Right atrium auricular region (tissue), 2 donors: ENCODE results near the gene DMPK. TPM values are rescaled to one million over a fixed set of nuclear protein-coding genes. Genes with fewer than 3 reads are reported as not detected.

Source experiments
- DNase-seq: peaks from one replicate; pipeline ENCODE4 v3.0.0-alpha.2; 2019; ENCODE audit warnings: low spot score
- H3K27ac ChIP-seq, 2 donors: fragments of 200-600 bp; sonication (generic); 1 replicate in 1 of 2; 2 replicates in 1 of 2; pipeline ENCODE4 v1.5.1; 2016 to 2019
- H3K27me3 ChIP-seq, 2 donors: fragments of 200-600 bp; sonication (generic); one replicate each; pipeline versions ENCODE4 v1.5.1 to v1.6.0; 2017 to 2019
- H3K36me3 ChIP-seq: fragments of 200-600 bp; sonication (generic); one replicate; pipeline ENCODE4 v1.5.1; 2016
- H3K4me1 ChIP-seq, 2 donors: fragments of 200-600 bp; sonication (generic); one replicate each; pipeline versions ENCODE4 v1.5.1 to v1.6.0; 2017 to 2019
- H3K4me3 ChIP-seq, 2 donors: fragments of 200-600 bp; sonication (generic); 1 replicate in 1 of 2; 2 replicates in 1 of 2; pipeline ENCODE4 v1.5.1; 2017 to 2019; ENCODE audit warnings: mild to moderate bottlenecking in 1 of 2, moderate library complexity in 1 of 2
- H3K9me3 ChIP-seq, 2 donors: fragments of 200-600 bp; sonication (generic); one replicate each; pipeline ENCODE4 v1.5.1; 2019
- CTCF ChIP-seq, 2 donors: fragments of 200-600 bp; sonication (generic); IDR thresholded peaks; one replicate each; pipeline ENCODE4 v1.5.1; 2019; ENCODE audit warnings: antibody characterized with exemption in 2 of 2
- total RNA-seq, 2 donors: library from RNA; depleted of rRNA; stranded (reverse); fragments of >200 nt; gene quantifications; one replicate each; pipeline ENCODE4 v1.1.0, GENCODE V29; 2016

The DMPK gene
- total RNA-seq, 2 donors from 2014 or later, result 107 to 214 TPM

- no peak for TF ChIP-seq CTCF (IDR thresholded peaks at IDR 0.05)
- Histone ChIP-seq H3K36me3 (peaks cover 75% of the 10 kb centered on the region), H3K27me3 (no peaks in the 10 kb centered on the region), H3K4me3 (no peak overlapping the region), H3K4me1 (no peaks in the 10 kb centered on the region), H3K27ac (no peak overlapping the region), H3K9me3 (no peaks in the 10 kb centered on the region)
- no peak for DNase-seq
Observed at GRCh38 chr19:45822716-45823115, 40.4 kb upstream of the DMPK start.

GRCh38 chr19:45821570-45821969 is 39.3 kb upstream of the DMPK start:
- Histone ChIP-seq H3K27me3 (no peaks in the 10 kb centered on the region), H3K36me3 (peaks cover 63% of the 10 kb centered on the region), H3K9me3 (no peaks in the 10 kb centered on the region), H3K4me3 (no peak overlapping the region), H3K4me1 (peaks cover 0 to 5% of the 10 kb centered on the region in 2 donors), H3K27ac (no peak overlapping the region)
- no peak for DNase-seq
- no peak for TF ChIP-seq CTCF (IDR thresholded peaks at IDR 0.05)

DNA sequence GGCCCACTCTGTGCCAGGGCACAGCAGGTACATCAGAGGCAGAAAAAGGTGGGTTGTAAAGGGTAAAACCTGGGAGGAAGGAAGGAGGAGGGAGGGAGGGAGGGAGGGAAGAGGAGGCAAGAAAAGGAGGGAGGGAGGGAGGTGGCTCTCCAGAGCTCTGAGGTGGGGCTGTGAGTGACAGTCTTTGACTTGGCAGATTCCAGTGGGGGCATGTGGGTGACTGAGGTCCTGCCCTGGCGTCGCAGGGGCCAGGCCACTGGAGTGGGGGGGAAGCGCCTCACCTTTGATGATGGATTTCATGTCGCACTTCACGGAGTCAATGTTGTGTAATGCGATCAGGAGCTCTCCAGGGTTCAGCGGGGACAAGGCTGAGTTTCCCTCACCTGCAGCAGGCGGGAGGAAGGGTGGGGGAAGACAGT is 38.8 kb upstream of the DMPK start:
- no peak for TF ChIP-seq CTCF (IDR thresholded peaks at IDR 0.05)
- no peak overlapping the region for H3K4me3 ChIP-seq
- peaks cover 0 to 9% of the 10 kb centered on the region in 2 donors for H3K4me1 ChIP-seq
- H3K36me3 ChIP-seq, result peaks cover 59% of the 10 kb centered on the region
- no peak overlapping the region for H3K27ac ChIP-seq
- H3K27me3 ChIP-seq, result no peaks in the 10 kb centered on the region
- DNase-seq, result no peak
- H3K9me3 ChIP-seq, result no peaks in the 10 kb centered on the region

DNA sequence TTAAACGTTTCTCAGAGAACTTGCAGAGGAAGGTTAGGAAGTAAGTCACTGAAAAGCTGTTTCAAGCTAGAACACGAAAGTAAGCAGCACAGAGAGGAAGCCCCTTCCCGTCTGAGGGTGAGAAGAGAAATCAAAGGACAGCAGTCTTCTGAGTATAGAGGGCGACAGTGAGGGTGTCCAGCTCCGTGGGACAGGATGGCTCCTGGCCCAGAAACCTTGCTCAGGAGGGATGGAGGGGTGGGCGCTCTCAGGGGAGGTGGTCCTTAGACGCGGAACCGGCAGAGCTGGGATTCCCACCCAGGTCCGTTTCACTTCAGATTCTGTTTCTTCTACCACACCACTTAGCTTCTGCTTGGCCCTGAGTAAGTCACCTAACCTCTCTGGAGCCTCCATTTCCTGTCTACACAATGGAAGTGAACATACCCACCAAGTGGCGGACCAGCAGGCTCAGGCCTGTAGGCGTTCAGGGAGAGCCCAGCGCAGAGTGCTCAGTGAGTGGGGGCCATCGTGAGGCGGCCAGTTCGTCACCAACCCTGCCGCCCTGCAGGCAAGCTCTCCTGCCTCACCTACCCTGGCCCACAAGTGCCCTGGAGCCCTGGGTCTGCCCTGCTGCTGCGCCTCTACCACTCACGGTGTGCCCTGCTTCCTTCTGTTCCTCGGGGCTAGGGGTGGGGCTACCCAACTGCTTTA is 38.3 kb upstream of the DMPK start:
- no peak for TF ChIP-seq CTCF (IDR thresholded peaks at IDR 0.05)
- Histone ChIP-seq H3K4me1 (peaks cover 0 to 15% of the 10 kb centered on the region in 2 donors), H3K9me3 (no peaks in the 10 kb centered on the region), H3K36me3 (peaks cover 53% of the 10 kb centered on the region), H3K4me3 (no peak overlapping the region), H3K27me3 (no peaks in the 10 kb centered on the region), H3K27ac (no peak overlapping the region)
- no peak for DNase-seq

- no peak overlapping the region for H3K4me3 ChIP-seq
- no peaks in the 10 kb centered on the region for H3K27me3 ChIP-seq
- no peak for DNase-seq
- no peaks in the 10 kb centered on the region for H3K9me3 ChIP-seq
- no peak overlapping the region for H3K27ac ChIP-seq
- H3K4me1 ChIP-seq, result peaks cover 0 to 23% of the 10 kb centered on the region in 2 donors
- peaks cover 45% of the 10 kb centered on the region for H3K36me3 ChIP-seq
- no peak for TF ChIP-seq CTCF (IDR thresholded peaks at IDR 0.05)
Observed at GRCh38 chr19:45819769-45820168, 37.5 kb upstream of the DMPK start.
